GM10248 (cell line): Measurements from ENCODE around the gene CLCN1.

ENCODE experiments used
- CTCF ChIA-PET: fragments of 300-600 bp; sonication (Branson Sonifier 250); formaldehyde crosslinking; extraction: SDS; loops from one replicate; lab custom pipeline; 2021; ENCODE audit warnings: antibody characterized with exemption; lab: Yijun Ruan, JAX
- POLR2A ChIA-PET: fragments of 350-650 bp; sonication (Branson Sonifier 250); formaldehyde crosslinking; extraction: SDS; loops from one replicate; lab custom pipeline; 2020; ENCODE audit warnings: antibody characterized with exemption; lab: Yijun Ruan, JAX
- DNase-seq: peaks from one replicate; pipeline ENCODE4 v3.0.0; 2012; ENCODE audit errors: extremely low spot score
- CTCF ChIP-seq: IDR thresholded peaks from 2 replicates; pipeline ENCODE4 v1.5.1; 2012; ENCODE audit warnings: mild to moderate bottlenecking, low read depth; ENCODE audit errors: extremely low read depth, missing control alignments, control extremely low read depth

Gene CLCN1

GRCh38 chr7:143322760-143323633, 7.1 kb downstream of the CLCN1 start:
- no peak for TF ChIP-seq CTCF
- ChIA-PET CTCF (interaction anchor here (1.0 kb wide), 1 partner anchor 82 kb away, joined by 3 read pairs; no protein-coding TSS in a partner anchor), POLR2A (no interaction called here)
- no peak for DNase-seq

GRCh38 chr7:143323653-143324052, 7.7 kb downstream of the CLCN1 start:
- DNase-seq, result no peak
- POLR2A ChIA-PET, result no interaction called here
- TF ChIP-seq CTCF, result no peak
- CTCF ChIA-PET, result interaction anchor here (1.0 kb wide), 1 partner anchor 83 kb away, joined by 3 read pairs; no protein-coding TSS in a partner anchor

GRCh38 chr7:143325240-143325639, 9.3 kb downstream of the CLCN1 start:
- ChIA-PET CTCF (interaction anchor here (0.9 to 1.3 kb wide), 2 partner anchors 111 to 412 kb away, joined by 3 read pairs; no protein-coding TSS in a partner anchor), POLR2A (no interaction called here)
- TF ChIP-seq CTCF, result no peak
- no peak for DNase-seq

GRCh38 chr7:143327903-143328302, 12.0 kb downstream of the CLCN1 start:
- TF ChIP-seq CTCF, result no peak
- no peak for DNase-seq
- ChIA-PET CTCF (interaction anchor here (0.9 to 3.1 kb wide), 3 partner anchors 8 to 87 kb away, joined by 3 to 17 read pairs (median 5); no protein-coding TSS in a partner anchor), POLR2A (no interaction called here)

GRCh38 chr7:143329471-143330170, 13.7 kb downstream of the CLCN1 start:
- ChIA-PET POLR2A (no interaction called here), CTCF (interaction anchor here (0.7 kb wide), 1 partner anchor 8 kb away, joined by 4 read pairs; no protein-coding TSS in a partner anchor)
- no peak for DNase-seq
- TF ChIP-seq CTCF, result no peak

GRCh38 chr7:143331179-143331801, 15.4 kb downstream of the CLCN1 start:
- ChIA-PET POLR2A (no interaction called here), CTCF (interaction anchor here (1.2 kb wide), 1 partner anchor 12 kb away, joined by 4 read pairs; no protein-coding TSS in a partner anchor)
- TF ChIP-seq CTCF, result no peak
- DNase-seq, result no peak
